Stimulated activated CD8-positive, alpha-beta memory T cell treated with anti-CD3 and anti-CD28 coated beads, Interleukin-15, amount 100 ng/mL, for 1 hour (primary cell): Measurements from ENCODE around the gene JAK2.

Experiments
- DNase-seq: peaks from one replicate; pipeline ENCODE4 v3.0.0-alpha.2; 2020; ENCODE audit warnings: low read depth

JAK2 gene

GRCh38 chr9:5146241-5146640, 161.2 kb downstream of the JAK2 start:
- DNase-seq, result no peak
